HepG2 (cell line): Measurements from ENCODE around the gene BACH1.

Source experiments
- ARNTL ChIP-seq: sonication (generic); formaldehyde crosslinking; IDR thresholded peaks from 2 replicates; pipeline ENCODE4 v1.4.0; 2020; ENCODE audit warnings: mild to moderate bottlenecking, missing genetic modification reagents
- FOSL1 ChIP-seq: sonication (generic); formaldehyde crosslinking; IDR thresholded peaks from 2 replicates; pipeline ENCODE4 v1.9.0; 2021; ENCODE audit warnings: missing genetic modification reagents, borderline replicate concordance
- HMG20B ChIP-seq: conservative IDR thresholded peaks from 2 replicates; pipeline ENCODE4 v1.6.1; 2016; ENCODE audit warnings: missing genetic modification reagents, missing compliant biosample characterization
- REPIN1 ChIP-seq: sonication (generic); formaldehyde crosslinking; IDR thresholded peaks from 2 replicates; pipeline ENCODE4 v1.8.0; 2022; ENCODE audit warnings: missing genetic modification reagents, low read depth, mild to moderate bottlenecking, borderline replicate concordance
- SETDB1 ChIP-seq: sonication (generic); formaldehyde crosslinking; IDR thresholded peaks from 2 replicates; pipeline ENCODE4 v1.5.1; 2020; ENCODE audit warnings: missing genetic modification reagents, mild to moderate bottlenecking, borderline replicate concordance
- SRSF9 ChIP-seq: fragments of 200-400 bp; formaldehyde crosslinking; IDR thresholded peaks from 2 replicates; pipeline ENCODE4 v1.6.1; 2018; ENCODE audit warnings: borderline replicate concordance, mild to moderate bottlenecking, low read depth, low read length; ENCODE audit not compliant: insufficient read depth, poor library complexity, severe bottlenecking
- TCF7L2 ChIP-seq: IDR thresholded peaks from 2 replicates; pipeline ENCODE4 v1.6.1; 2011; ENCODE audit warnings: mild to moderate bottlenecking, low read depth, low read length, moderate library complexity

- TF ChIP-seq TCF7L2 (no peak), SRSF9 (no peak), HMG20B (CRISPR knock-in tag) (no peak), ARNTL (CRISPR knock-in tag) (no peak), REPIN1 (CRISPR knock-in tag) (no peak), FOSL1 (CRISPR knock-in tag) (no peak), SETDB1 (no peak)
These were observed 22.5 kb downstream of the BACH1 start for GRCh38 chr21:29321217-29321616.
